ENCODE results near the gene UPK2.
"Not testable (repeated sequence)": the region's sequence is repeated elsewhere in the genome, so short reads cannot be mapped to it uniquely, and the experiment has no call there.

UPK2 gene

DNA sequence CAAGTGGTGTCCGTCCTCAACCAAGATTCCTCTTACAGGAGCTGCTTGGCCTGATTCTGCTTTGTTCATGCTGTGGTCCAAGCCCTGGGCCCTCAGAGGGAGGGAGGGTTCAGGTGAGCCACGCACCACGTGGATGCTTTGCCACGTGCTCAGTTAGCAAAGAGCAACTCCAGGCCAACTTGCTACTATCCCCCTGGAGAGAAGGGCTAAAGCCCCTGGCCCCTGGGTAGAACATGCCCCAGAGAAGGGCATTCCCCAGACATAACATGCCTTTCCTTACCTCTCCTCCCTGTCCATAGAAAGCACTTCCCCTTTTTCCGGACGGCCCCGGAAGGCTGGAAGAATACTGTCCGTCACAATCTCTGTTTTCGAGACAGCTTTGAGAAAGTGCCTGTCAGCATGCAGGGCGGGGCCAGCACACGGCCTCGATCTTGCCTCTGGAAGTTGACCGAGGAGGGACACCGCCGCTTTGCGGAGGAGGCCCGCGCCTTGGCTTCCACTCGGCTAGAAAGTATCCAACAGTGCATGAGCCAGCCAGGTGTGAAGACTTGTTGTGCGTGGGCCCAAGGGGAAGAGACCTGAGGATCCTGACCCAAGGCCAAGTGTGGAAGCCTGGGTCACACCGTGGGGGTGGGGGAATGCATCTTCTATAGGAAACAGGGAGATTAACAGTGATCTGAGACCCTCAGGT is 24.2 kb downstream of the UPK2 start:
- H3K4me2 ChIP-seq (ENCODE audit: insufficient read depth, low read length, poor library complexity, severe bottlenecking): no peak overlapping the region
- H4K91ac ChIP-seq (ENCODE audit: low read depth, low read length, poor library complexity): no peak overlapping the region
- DNase-seq (ENCODE audit: low spot score): no peak
- no peaks in the 10 kb centered on the region for H3K36me3 ChIP-seq (replicated peaks in 1 of 2; ENCODE audit: control insufficient read depth in 2 of 2, insufficient read depth in 2 of 2, low read length in 2 of 2)
- no peak overlapping the region for H3K23ac ChIP-seq (ENCODE audit: low read depth, low read length, poor library complexity)
- H3K27me3 ChIP-seq (ENCODE audit: control insufficient read depth in 3 of 3, insufficient read depth in 3 of 3, low read depth in 1 of 3, low read length in 3 of 3): peaks cover 0 to 30% (median 0%) of the 10 kb centered on the region in 3 experiments
- H3K4ac ChIP-seq (ENCODE audit: low read length): no peak overlapping the region
- H4K8ac ChIP-seq (ENCODE audit: low read depth, low read length): no peak overlapping the region
- H3K9ac ChIP-seq (ENCODE audit: low read depth, low read length, poor library complexity): no peak overlapping the region
- no peak overlapping the region for H3K18ac ChIP-seq (ENCODE audit: low read length)
- H3K27ac ChIP-seq (replicated peaks; ENCODE audit: low read length): no peak overlapping the region
- H3K14ac ChIP-seq (ENCODE audit: low read length): no peak overlapping the region
- peaks cover 9 to 11% of the 10 kb centered on the region in 2 donors for H3K4me1 ChIP-seq (ENCODE audit: control insufficient read depth in 2 of 2, insufficient read depth in 1 of 2, low read depth in 1 of 2, low read length in 2 of 2)
- H3K79me1 ChIP-seq (ENCODE audit: low read depth, low read length): no peaks in the 10 kb centered on the region
- no peak overlapping the region for H2BK12ac ChIP-seq (ENCODE audit: low read length)
- H2BK15ac ChIP-seq (ENCODE audit: low read length): no peak overlapping the region
- no peak overlapping the region for H2BK120ac ChIP-seq (ENCODE audit: low read depth, low read length)
- H2AK5ac ChIP-seq (ENCODE audit: low read depth, low read length): no peak overlapping the region
- no peak overlapping the region for H3K4me3 ChIP-seq (ENCODE audit: low read length in 2 of 2)
- peak overlapping the region; percentile 58 for H2AFZ ChIP-seq (ENCODE audit: low read length)
- no peaks in the 10 kb centered on the region for H3K9me3 ChIP-seq (replicated peaks in 1 of 2; ENCODE audit: control insufficient read depth in 2 of 2, insufficient read depth in 1 of 2, low read depth in 1 of 2, low read length in 2 of 2)
- H2BK5ac ChIP-seq (ENCODE audit: low read length): no peak overlapping the region
- no CpG with 5 or more reads among the region's 21 CpGs for WGBS, 2 donors (ENCODE audit: extremely low coverage in 2 of 2, insufficient read length in 2 of 2, insufficient replicate concordance in 1 of 2)

DNA sequence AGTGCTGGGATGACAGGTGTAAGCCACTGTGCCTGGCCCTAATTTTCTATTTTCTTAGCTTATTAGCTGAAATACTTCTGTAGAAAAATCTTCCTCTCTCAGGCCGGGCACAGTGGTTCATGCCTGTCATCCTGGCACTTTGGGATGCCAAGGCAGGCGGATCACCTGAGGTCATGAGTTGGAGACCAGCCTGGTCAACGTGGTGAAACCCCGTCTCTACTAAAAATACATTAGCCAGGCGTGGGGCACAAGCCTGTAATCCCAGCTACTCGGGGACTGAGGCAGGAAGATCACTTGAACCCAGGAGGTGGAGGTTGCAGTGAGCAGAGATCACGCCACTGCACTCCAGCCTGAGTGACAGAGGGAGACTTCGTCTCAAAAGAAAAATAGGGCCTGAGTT is 28.2 kb downstream of the UPK2 start:
- H3K4ac ChIP-seq (ENCODE audit: low read length); H3K27ac ChIP-seq (replicated peaks; ENCODE audit: low read length); H3K4me2 ChIP-seq (ENCODE audit: insufficient read depth, low read length, poor library complexity, severe bottlenecking); H3K18ac ChIP-seq (ENCODE audit: low read length); H2BK5ac ChIP-seq (ENCODE audit: low read length); H2AK5ac ChIP-seq (ENCODE audit: low read depth, low read length); H2BK15ac ChIP-seq (ENCODE audit: low read length); H3K4me1 ChIP-seq (ENCODE audit: control insufficient read depth in 2 of 2, insufficient read depth in 1 of 2, low read depth in 1 of 2, low read length in 2 of 2); H3K9me3 ChIP-seq (replicated peaks in 1 of 2; ENCODE audit: control insufficient read depth in 2 of 2, insufficient read depth in 1 of 2, low read depth in 1 of 2, low read length in 2 of 2); H3K14ac ChIP-seq (ENCODE audit: low read length); H4K8ac ChIP-seq (ENCODE audit: low read depth, low read length); DNase-seq (ENCODE audit: low spot score); H2BK120ac ChIP-seq (ENCODE audit: low read depth, low read length); H3K36me3 ChIP-seq (replicated peaks in 1 of 2; ENCODE audit: control insufficient read depth in 2 of 2, insufficient read depth in 2 of 2, low read length in 2 of 2); H3K4me3 ChIP-seq (ENCODE audit: low read length in 2 of 2); H2BK12ac ChIP-seq (ENCODE audit: low read length); H3K79me1 ChIP-seq (ENCODE audit: low read depth, low read length); H3K9ac ChIP-seq (ENCODE audit: low read depth, low read length, poor library complexity); H3K23ac ChIP-seq (ENCODE audit: low read depth, low read length, poor library complexity); H2AFZ ChIP-seq (ENCODE audit: low read length); H4K91ac ChIP-seq (ENCODE audit: low read depth, low read length, poor library complexity): not testable (repeated sequence)
- peaks cover 0 to 17% (median 0%) of the 10 kb centered on the region in 3 experiments for H3K27me3 ChIP-seq (ENCODE audit: control insufficient read depth in 3 of 3, insufficient read depth in 3 of 3, low read depth in 1 of 3, low read length in 3 of 3)
- no CpG with 5 or more reads among the region's 8 CpGs for WGBS, 2 donors (ENCODE audit: extremely low coverage in 2 of 2, insufficient read length in 2 of 2, insufficient replicate concordance in 1 of 2)

DNA sequence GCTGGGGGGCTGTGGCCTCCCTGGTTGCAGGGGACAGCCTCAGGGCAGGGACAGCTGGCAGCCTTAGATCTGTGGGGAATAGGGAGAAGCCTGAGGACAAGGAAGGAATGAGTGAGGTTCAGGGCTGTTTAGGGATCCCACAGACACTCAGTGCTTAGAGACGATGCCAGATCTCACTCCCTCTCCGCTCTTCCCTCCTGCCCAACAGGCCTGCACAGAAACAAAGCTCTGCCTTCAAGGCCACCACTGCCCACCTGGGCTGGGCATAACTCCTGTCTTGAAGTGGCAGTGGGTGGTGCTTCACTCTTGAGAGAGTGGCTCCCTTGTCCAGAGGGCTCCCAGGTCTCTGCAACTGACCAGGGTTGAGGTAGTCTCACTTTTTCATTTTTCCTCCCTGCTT is 28.7 kb downstream of the UPK2 start:
- no peak overlapping the region for H4K8ac ChIP-seq (ENCODE audit: low read depth, low read length)
- H3K36me3 ChIP-seq (replicated peaks in 1 of 2; ENCODE audit: control insufficient read depth in 2 of 2, insufficient read depth in 2 of 2, low read length in 2 of 2): no peaks in the 10 kb centered on the region
- no peak overlapping the region for H2BK5ac ChIP-seq (ENCODE audit: low read length)
- H3K9me3 ChIP-seq (replicated peaks in 1 of 2; ENCODE audit: control insufficient read depth in 2 of 2, insufficient read depth in 1 of 2, low read depth in 1 of 2, low read length in 2 of 2): no peaks in the 10 kb centered on the region
- H3K4me1 ChIP-seq (ENCODE audit: control insufficient read depth in 2 of 2, insufficient read depth in 1 of 2, low read depth in 1 of 2, low read length in 2 of 2): peaks cover 2% of the 10 kb centered on the region in 2 donors
- no peak overlapping the region for H2AFZ ChIP-seq (ENCODE audit: low read length)
- no peak overlapping the region for H3K27ac ChIP-seq (replicated peaks; ENCODE audit: low read length)
- H3K4ac ChIP-seq (ENCODE audit: low read length): no peak overlapping the region
- DNase-seq (ENCODE audit: low spot score): no peak
- H3K4me3 ChIP-seq (ENCODE audit: low read length in 2 of 2): no peak overlapping the region
- H3K27me3 ChIP-seq (ENCODE audit: control insufficient read depth in 3 of 3, insufficient read depth in 3 of 3, low read depth in 1 of 3, low read length in 3 of 3): peaks cover 0 to 13% (median 0%) of the 10 kb centered on the region in 3 experiments
- no peak overlapping the region for H2BK120ac ChIP-seq (ENCODE audit: low read depth, low read length)
- no peak overlapping the region for H3K4me2 ChIP-seq (ENCODE audit: insufficient read depth, low read length, poor library complexity, severe bottlenecking)
- no CpG with 5 or more reads among the region's 2 CpGs for WGBS, 2 donors (ENCODE audit: extremely low coverage in 2 of 2, insufficient read length in 2 of 2, insufficient replicate concordance in 1 of 2)
- no peak overlapping the region for H3K23ac ChIP-seq (ENCODE audit: low read depth, low read length, poor library complexity)
- peak overlapping the region; percentile 87 for H3K18ac ChIP-seq (ENCODE audit: low read length)
- no peaks in the 10 kb centered on the region for H3K79me1 ChIP-seq (ENCODE audit: low read depth, low read length)
- H2BK12ac ChIP-seq (ENCODE audit: low read length): no peak overlapping the region
- H3K14ac ChIP-seq (ENCODE audit: low read length): no peak overlapping the region
- no peak overlapping the region for H3K9ac ChIP-seq (ENCODE audit: low read depth, low read length, poor library complexity)
- H2BK15ac ChIP-seq (ENCODE audit: low read length): no peak overlapping the region
- H4K91ac ChIP-seq (ENCODE audit: low read depth, low read length, poor library complexity): no peak overlapping the region
- H2AK5ac ChIP-seq (ENCODE audit: low read depth, low read length): no peak overlapping the region

DNA sequence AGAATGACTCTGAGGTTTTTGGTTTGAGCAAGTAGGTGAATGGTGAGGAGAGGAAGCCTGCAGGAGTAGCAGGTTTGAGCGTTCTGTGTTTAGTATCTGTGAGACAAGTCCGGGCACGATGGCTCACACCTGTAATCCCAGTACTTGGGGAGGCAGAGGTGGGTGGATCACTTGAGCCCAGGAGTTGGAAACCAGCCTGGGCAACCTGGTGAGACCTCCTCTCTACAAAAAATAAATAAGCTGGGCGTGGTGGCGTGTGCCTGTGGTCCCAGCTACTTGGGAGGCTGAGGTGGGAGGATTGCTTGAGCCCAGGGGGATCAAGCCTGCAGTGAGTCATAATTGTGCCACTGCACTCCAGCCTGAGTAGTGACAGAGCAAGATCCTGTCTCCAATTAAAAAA is 32.2 kb downstream of the UPK2 start:
- no peak overlapping the region for H2AK5ac ChIP-seq (ENCODE audit: low read depth, low read length)
- H3K14ac ChIP-seq (ENCODE audit: low read length): no peak overlapping the region
- no peak overlapping the region for H3K4ac ChIP-seq (ENCODE audit: low read length)
- H2BK15ac ChIP-seq (ENCODE audit: low read length): no peak overlapping the region
- WGBS, 2 donors (ENCODE audit: extremely low coverage in 2 of 2, insufficient read length in 2 of 2, insufficient replicate concordance in 1 of 2): no CpG with 5 or more reads among the region's 5 CpGs
- H3K27me3 ChIP-seq (ENCODE audit: control insufficient read depth in 3 of 3, insufficient read depth in 3 of 3, low read depth in 1 of 3, low read length in 3 of 3): no peaks in the 10 kb centered on the region
- no peak overlapping the region for H3K9ac ChIP-seq (ENCODE audit: low read depth, low read length, poor library complexity)
- H3K9me3 ChIP-seq (replicated peaks in 1 of 2; ENCODE audit: control insufficient read depth in 2 of 2, insufficient read depth in 1 of 2, low read depth in 1 of 2, low read length in 2 of 2): peaks cover 0 to 2% of the 10 kb centered on the region in 2 donors
- no peak for DNase-seq (ENCODE audit: low spot score)
- no peak overlapping the region for H2BK120ac ChIP-seq (ENCODE audit: low read depth, low read length)
- no peaks in the 10 kb centered on the region for H3K4me1 ChIP-seq (ENCODE audit: control insufficient read depth in 2 of 2, insufficient read depth in 1 of 2, low read depth in 1 of 2, low read length in 2 of 2)
- H2BK12ac ChIP-seq (ENCODE audit: low read length): no peak overlapping the region
- no peak overlapping the region for H4K8ac ChIP-seq (ENCODE audit: low read depth, low read length)
- H4K91ac ChIP-seq (ENCODE audit: low read depth, low read length, poor library complexity): no peak overlapping the region
- H3K23ac ChIP-seq (ENCODE audit: low read depth, low read length, poor library complexity): no peak overlapping the region
- no peak overlapping the region for H3K4me2 ChIP-seq (ENCODE audit: insufficient read depth, low read length, poor library complexity, severe bottlenecking)
- H3K4me3 ChIP-seq (ENCODE audit: low read length in 2 of 2): no peak overlapping the region
- no peaks in the 10 kb centered on the region for H3K79me1 ChIP-seq (ENCODE audit: low read depth, low read length)
- H3K27ac ChIP-seq (replicated peaks; ENCODE audit: low read length): no peak overlapping the region
- H3K18ac ChIP-seq (ENCODE audit: low read length): no peak overlapping the region
- no peaks in the 10 kb centered on the region for H3K36me3 ChIP-seq (replicated peaks in 1 of 2; ENCODE audit: control insufficient read depth in 2 of 2, insufficient read depth in 2 of 2, low read length in 2 of 2)
- no peak overlapping the region for H2AFZ ChIP-seq (ENCODE audit: low read length)
- H2BK5ac ChIP-seq (ENCODE audit: low read length): no peak overlapping the region
